ENCODE results near the gene C1S.

The C1S gene

GRCh38 chr12:7061596-7061995 lies 1.1 kb downstream of the C1S start:
- Mint-ChIP-seq H3K4me1 (no peaks in the 10 kb centered on the region), H3K36me3 (no peaks in the 10 kb centered on the region), H3K27me3 (peaks cover 5% of the 10 kb centered on the region), H3K4me3 (no peak overlapping the region), H3K27ac (no peak overlapping the region), H3K9me3 (no peaks in the 10 kb centered on the region)

- Mint-ChIP-seq H3K4me1 (no peaks in the 10 kb centered on the region), H3K9me3 (no peaks in the 10 kb centered on the region), H3K27me3 (peaks cover 5% of the 10 kb centered on the region), H3K4me3 (no peak overlapping the region), H3K27ac (no peak overlapping the region), H3K36me3 (no peaks in the 10 kb centered on the region)
Measured at GRCh38 chr12:7064516-7064915, 4.0 kb downstream of the C1S start.

GRCh38 chr12:7065073-7065623 lies 4.6 kb downstream of the C1S start:
- Mint-ChIP-seq H3K9me3 (no peaks in the 10 kb centered on the region), H3K27ac (no peak overlapping the region), H3K27me3 (peaks cover 4% of the 10 kb centered on the region)

GRCh38 chr12:7066596-7066995 lies 6.1 kb downstream of the C1S start:
- Mint-ChIP-seq H3K4me3 (no peak overlapping the region), H3K36me3 (no peaks in the 10 kb centered on the region), H3K27ac (no peak overlapping the region), H3K4me1 (no peaks in the 10 kb centered on the region), H3K27me3 (peaks cover 2% of the 10 kb centered on the region), H3K9me3 (no peaks in the 10 kb centered on the region)

More at GRCh38 chr12:7065073-7065623, 4.6 kb downstream of the C1S start:
- Mint-ChIP-seq H3K4me1 (no peaks in the 10 kb centered on the region), H3K4me3 (no peak overlapping the region), H3K36me3 (no peaks in the 10 kb centered on the region)

GRCh38 chr12:7067096-7067495 lies 6.6 kb downstream of the C1S start:
- Mint-ChIP-seq H3K27ac (no peak overlapping the region), H3K27me3 (peaks cover 2% of the 10 kb centered on the region), H3K4me3 (no peak overlapping the region), H3K4me1 (no peaks in the 10 kb centered on the region), H3K36me3 (no peaks in the 10 kb centered on the region), H3K9me3 (no peaks in the 10 kb centered on the region)

- Mint-ChIP-seq H3K27me3 (peaks cover 2% of the 10 kb centered on the region), H3K36me3 (no peaks in the 10 kb centered on the region), H3K4me1 (no peaks in the 10 kb centered on the region), H3K4me3 (no peak overlapping the region), H3K9me3 (no peaks in the 10 kb centered on the region), H3K27ac (no peak overlapping the region)
Measured at GRCh38 chr12:7068240-7068993, 7.9 kb downstream of the C1S start.

GRCh38 chr12:7068994-7069346 lies 8.5 kb downstream of the C1S start:
- no peak overlapping the region for H3K4me3 Mint-ChIP-seq
- H3K27ac Mint-ChIP-seq = no peak overlapping the region
- H3K4me1 Mint-ChIP-seq = no peaks in the 10 kb centered on the region
- peaks cover 2% of the 10 kb centered on the region for H3K27me3 Mint-ChIP-seq
- no peaks in the 10 kb centered on the region for H3K9me3 Mint-ChIP-seq
- no peaks in the 10 kb centered on the region for H3K36me3 Mint-ChIP-seq

GRCh38 chr12:7069386-7069785 lies 8.9 kb downstream of the C1S start:
- Mint-ChIP-seq H3K9me3 (no peaks in the 10 kb centered on the region), H3K27me3 (peaks cover 2% of the 10 kb centered on the region), H3K4me1 (no peaks in the 10 kb centered on the region), H3K27ac (no peak overlapping the region), H3K4me3 (no peak overlapping the region), H3K36me3 (no peaks in the 10 kb centered on the region)

GRCh38 chr12:7072035-7072434 lies 11.5 kb downstream of the C1S start:
- Mint-ChIP-seq H3K36me3 (no peaks in the 10 kb centered on the region), H3K4me3 (no peak overlapping the region), H3K27me3 (no peaks in the 10 kb centered on the region), H3K9me3 (no peaks in the 10 kb centered on the region), H3K27ac (no peak overlapping the region), H3K4me1 (no peaks in the 10 kb centered on the region)

GRCh38 chr12:7072554-7072953 lies 12.0 kb downstream of the C1S start:
- H3K27me3 Mint-ChIP-seq = no peaks in the 10 kb centered on the region
- H3K36me3 Mint-ChIP-seq = no peaks in the 10 kb centered on the region
- no peaks in the 10 kb centered on the region for H3K4me1 Mint-ChIP-seq
- no peaks in the 10 kb centered on the region for H3K9me3 Mint-ChIP-seq
- H3K27ac Mint-ChIP-seq = no peak overlapping the region
- H3K4me3 Mint-ChIP-seq = no peak overlapping the region

- Mint-ChIP-seq H3K9me3 (no peaks in the 10 kb centered on the region), H3K4me1 (no peaks in the 10 kb centered on the region), H3K4me3 (no peak overlapping the region), H3K36me3 (no peaks in the 10 kb centered on the region), H3K27ac (no peak overlapping the region), H3K27me3 (no peaks in the 10 kb centered on the region)
Measured at GRCh38 chr12:7073946-7074345, 13.4 kb downstream of the C1S start.

- no peaks in the 10 kb centered on the region for H3K4me1 Mint-ChIP-seq
- no peak overlapping the region for H3K27ac Mint-ChIP-seq
- H3K9me3 Mint-ChIP-seq = no peaks in the 10 kb centered on the region
- no peaks in the 10 kb centered on the region for H3K36me3 Mint-ChIP-seq
- H3K27me3 Mint-ChIP-seq = no peaks in the 10 kb centered on the region
- no peak overlapping the region for H3K4me3 Mint-ChIP-seq
Measured at GRCh38 chr12:7075518-7075917, 15.0 kb downstream of the C1S start.

- Mint-ChIP-seq H3K27ac (no peak overlapping the region), H3K9me3 (no peaks in the 10 kb centered on the region), H3K27me3 (no peaks in the 10 kb centered on the region), H3K36me3 (no peaks in the 10 kb centered on the region), H3K4me1 (no peaks in the 10 kb centered on the region), H3K4me3 (no peak overlapping the region)
Measured at GRCh38 chr12:7075939-7076338, 15.4 kb downstream of the C1S start.

GRCh38 chr12:7076493-7076892 lies 16.0 kb downstream of the C1S start:
- Mint-ChIP-seq H3K9me3 (no peaks in the 10 kb centered on the region), H3K27me3 (no peaks in the 10 kb centered on the region), H3K36me3 (no peaks in the 10 kb centered on the region), H3K4me3 (no peak overlapping the region), H3K4me1 (no peaks in the 10 kb centered on the region), H3K27ac (no peak overlapping the region)

- Mint-ChIP-seq H3K27ac (no peak overlapping the region), H3K27me3 (no peaks in the 10 kb centered on the region), H3K4me1 (no peaks in the 10 kb centered on the region), H3K36me3 (no peaks in the 10 kb centered on the region), H3K9me3 (peaks cover 3% of the 10 kb centered on the region), H3K4me3 (no peak overlapping the region)
Measured at GRCh38 chr12:7078163-7078562, 17.6 kb downstream of the C1S start.

- Mint-ChIP-seq H3K9me3 (peaks cover 6% of the 10 kb centered on the region), H3K27me3 (no peaks in the 10 kb centered on the region), H3K4me1 (no peaks in the 10 kb centered on the region), H3K27ac (no peak overlapping the region), H3K36me3 (no peaks in the 10 kb centered on the region), H3K4me3 (no peak overlapping the region)
Measured at GRCh38 chr12:7079826-7080125, 19.3 kb downstream of the C1S start.

GRCh38 chr12:7081037-7081436 lies 20.5 kb downstream of the C1S start:
- no peak overlapping the region for H3K4me3 Mint-ChIP-seq
- H3K9me3 Mint-ChIP-seq = peaks cover 6% of the 10 kb centered on the region
- no peaks in the 10 kb centered on the region for H3K27me3 Mint-ChIP-seq
- H3K36me3 Mint-ChIP-seq = no peaks in the 10 kb centered on the region
- H3K27ac Mint-ChIP-seq = no peak overlapping the region
- H3K4me1 Mint-ChIP-seq = no peaks in the 10 kb centered on the region
